ENCODE results near the gene DPEP2.

Gene DPEP2

DNA sequence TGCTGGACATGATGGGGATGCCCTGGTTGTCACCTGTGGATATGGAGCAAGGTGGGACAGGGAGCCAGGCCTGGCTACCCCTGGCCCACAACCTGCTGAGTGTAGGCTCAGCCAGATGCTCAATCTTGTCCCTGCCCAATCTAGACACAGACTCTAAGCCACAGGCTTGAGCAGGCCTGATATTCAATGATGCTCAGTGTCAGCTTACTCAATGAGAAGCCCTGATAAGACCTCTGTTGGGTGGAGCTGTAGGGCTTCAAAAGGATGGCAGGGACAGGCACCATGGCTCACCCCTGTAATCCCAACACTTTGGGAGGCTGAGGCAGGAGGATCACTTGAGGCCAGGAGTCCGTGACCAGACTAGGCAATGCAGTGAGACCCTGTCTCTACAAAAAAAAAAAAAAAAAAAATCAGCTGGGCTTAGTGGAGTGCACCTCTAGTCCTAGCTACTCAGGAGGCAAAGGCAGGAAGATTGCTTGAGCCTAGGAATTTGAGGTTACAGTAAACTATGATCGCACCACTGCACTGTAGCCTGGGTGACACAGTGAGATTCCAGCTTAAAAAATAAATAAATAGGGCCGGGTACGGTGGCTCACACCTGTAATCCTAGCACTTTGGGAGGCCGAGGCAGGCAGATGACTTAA lies 58.7 kb downstream of the DPEP2 start:
- in situ Hi-C loops (cut with MboI; ENCODE audit: low sequenced_read_pairs): no loop called here

DNA sequence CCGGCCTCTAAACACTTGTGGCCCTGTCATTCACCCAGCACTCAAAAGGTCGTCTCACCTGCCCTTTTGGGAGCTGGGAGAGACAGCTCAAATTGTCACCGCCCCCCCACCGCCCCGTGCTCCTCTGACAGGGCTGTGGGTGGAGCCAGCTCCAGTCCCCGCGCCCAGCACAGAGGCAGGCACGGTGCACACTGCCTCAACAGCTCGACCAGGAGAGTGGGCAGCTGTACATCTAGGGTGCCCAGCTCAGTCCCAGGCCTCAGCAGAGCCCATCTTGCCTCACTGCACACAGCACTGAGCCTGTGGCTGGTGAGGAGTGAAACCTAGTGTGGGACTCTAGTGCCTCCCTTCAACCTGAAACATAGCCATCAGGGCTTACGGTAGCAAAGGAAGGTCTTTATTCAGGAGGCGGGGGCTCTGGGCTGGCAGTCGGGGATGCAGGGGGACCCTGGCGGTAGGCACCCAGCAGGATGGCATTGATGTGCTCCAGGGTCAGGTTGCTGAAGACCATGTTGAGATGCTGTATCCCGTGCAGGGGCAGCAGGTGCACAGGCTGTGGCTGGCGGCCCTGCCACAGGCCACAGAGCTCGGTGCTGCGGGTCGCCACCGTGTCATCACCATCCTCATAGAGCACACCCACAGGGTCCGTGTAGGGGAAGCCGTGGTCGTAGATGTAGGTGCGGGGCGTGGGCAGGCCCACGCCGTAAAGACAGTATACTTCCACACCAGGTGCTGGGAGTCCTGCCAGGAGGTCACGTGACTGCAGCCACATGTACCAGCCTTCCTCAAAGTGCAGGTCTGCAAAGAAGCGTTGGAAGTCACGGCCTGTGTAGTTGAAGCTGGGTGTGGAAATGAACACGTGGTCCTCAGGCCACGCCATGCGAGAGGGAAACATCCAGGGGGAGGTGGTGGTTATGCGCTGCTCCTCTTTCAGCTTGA lies 59.5 kb downstream of the DPEP2 start:
- in situ Hi-C loops (cut with MboI; ENCODE audit: low sequenced_read_pairs): loop anchor here (10.0 kb wide), 1 partner anchor 55 kb away; the partner anchor contains the start of gene NRN1L

- in situ Hi-C loops (cut with MboI; ENCODE audit: low sequenced_read_pairs): loop anchor here (10.0 kb wide), 1 partner anchor 53 kb away; the partner anchor contains the start of gene NRN1L
Measured at GRCh38 chr16:67937713-67938112, 61.6 kb downstream of the DPEP2 start.

Measured in HL-60/S4 treated with phorbol 12-myristate 13-acetate at 8.2 ng/mL for 4 days and 3 days (cell line).